ENCODE results near the gene CKMT2. TPM values are rescaled to one million over a fixed set of nuclear protein-coding genes. Genes with fewer than 3 reads are reported as not detected.
A peak's percentile ranks its signal among the peaks of the same experiment; 100 is the strongest.

Gene CKMT2
- total RNA-seq (2014; rRNA removed; shearing (Covaris generic)) = 3.4 and 8.2 TPM in 2 replicates
- polyA plus RNA-seq (2016; fragmentation: Nextera tagmentation; extraction: Ambion mirVana) = 2.1 and 2.9 TPM in 2 replicates
- long read RNA-seq, partial matches to known transcripts = 0 of 8 reads
- long read RNA-seq, other reads (novel, unspliced or antisense) = 7 of 8 reads

DNA sequence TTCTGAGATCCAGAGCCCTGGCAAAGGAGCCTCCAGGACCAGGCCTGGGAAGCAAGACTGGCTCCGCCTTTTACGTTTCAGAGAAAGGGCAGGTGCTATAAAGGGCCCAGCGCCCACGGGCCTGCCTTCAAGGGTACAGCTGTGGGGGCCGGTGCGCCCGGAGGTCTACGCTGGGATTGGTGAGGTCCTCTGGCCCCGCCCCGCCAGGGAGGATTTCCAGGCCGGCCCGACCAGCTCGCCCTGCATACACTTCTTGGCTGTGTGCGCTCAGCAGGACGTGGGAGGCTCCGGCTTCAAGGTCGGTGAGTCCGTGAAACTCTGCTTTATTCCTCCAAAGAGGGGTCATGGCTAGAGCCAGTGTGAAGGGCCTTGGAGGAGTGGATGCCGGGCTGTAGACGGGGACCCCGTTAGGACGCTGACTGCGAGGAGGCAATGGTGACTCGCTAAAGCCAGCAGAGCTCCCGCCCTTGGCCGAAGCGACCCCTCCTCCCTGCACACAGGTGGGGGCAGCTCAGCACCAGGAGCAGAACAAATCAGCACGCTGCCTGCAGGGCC lies at the start of gene CKMT2:
Gene CKMT2 (plus strand): TSS at position 243 of the 555 bp plus-strand sequence. CDS start 17,811 bp downstream, outside the sequence.
- ATAC-seq = peak; percentile 96
- peak within 1 kb of the TSS; percentile 81; the same call in 1 of the 2 replicates for H3K27ac ChIP-seq (ENCODE audit: low read depth)

More for the DNA sequence above, at the start of gene CKMT2:
- H3K4me1 Mint-ChIP-seq = peaks cover 22% of the 10 kb centered on the region
- peak within 1 kb of the TSS; percentile 94; the same call in 1 of the 2 replicates for H2AFZ ChIP-seq
- peak within 1 kb of the TSS; percentile 88 for H3K4me3 Mint-ChIP-seq
- H4K20me1 ChIP-seq (replicated peaks; ENCODE audit: insufficient read depth) = no peaks in the 10 kb centered on the region; the same call in 1 of the 2 replicates
- peak; percentile 93 for DNase-seq (ENCODE audit: low spot score)
- H3K9me2 ChIP-seq (ENCODE audit: insufficient read depth) = no peaks in the 10 kb centered on the region
- H3F3A ChIP-seq (replicated peaks; ENCODE audit: low read depth) = no peaks in the 10 kb centered on the region
- no peaks in the 10 kb centered on the region for H3K36me3 ChIP-seq (ENCODE audit: insufficient read depth)
- H3K79me2 ChIP-seq (replicated peaks; ENCODE audit: insufficient read depth) = no peaks in the 10 kb centered on the region
- peak within 1 kb of the TSS; percentile 96 for H3K27ac Mint-ChIP-seq
- peaks cover 2% of the 10 kb centered on the region for H3K27me3 Mint-ChIP-seq (ENCODE audit: insufficient read depth, low read depth, poor library complexity)
- H3K9me3 Mint-ChIP-seq = no peaks in the 10 kb centered on the region
- H3K27me3 ChIP-seq (ENCODE audit: insufficient read depth) = no peaks in the 10 kb centered on the region
- H3K4me3 ChIP-seq = peak within 1 kb of the TSS; percentile 66
- peaks cover 27% of the 10 kb centered on the region; the same call in 1 of the 2 replicates for H3K4me1 ChIP-seq (ENCODE audit: insufficient read depth)
- TF ChIP-seq STAT1 (IDR thresholded peaks at IDR 0.05; ENCODE audit: unreplicated experiment) (no peak), EZH2phosphoT487 (IDR thresholded peaks at IDR 0.05; ENCODE audit: unreplicated experiment) (no peak), POLR2AphosphoS5 (IDR thresholded peaks at IDR 0.05; ENCODE audit: low read depth) (peak; percentile 85), ZNF331 (CRISPR knock-in tag; IDR thresholded peaks at IDR 0.05; ENCODE audit: low read depth) (no peak), ZNF114 (CRISPR knock-in tag; IDR thresholded peaks at IDR 0.05) (no peak), JUNB (IDR thresholded peaks at IDR 0.05; ENCODE audit: unreplicated experiment) (no peak), CREB1 (CRISPR knock-in tag; IDR thresholded peaks at IDR 0.05; ENCODE audit: low read depth) (no peak)
- TF ChIP-seq, protein P1, sequence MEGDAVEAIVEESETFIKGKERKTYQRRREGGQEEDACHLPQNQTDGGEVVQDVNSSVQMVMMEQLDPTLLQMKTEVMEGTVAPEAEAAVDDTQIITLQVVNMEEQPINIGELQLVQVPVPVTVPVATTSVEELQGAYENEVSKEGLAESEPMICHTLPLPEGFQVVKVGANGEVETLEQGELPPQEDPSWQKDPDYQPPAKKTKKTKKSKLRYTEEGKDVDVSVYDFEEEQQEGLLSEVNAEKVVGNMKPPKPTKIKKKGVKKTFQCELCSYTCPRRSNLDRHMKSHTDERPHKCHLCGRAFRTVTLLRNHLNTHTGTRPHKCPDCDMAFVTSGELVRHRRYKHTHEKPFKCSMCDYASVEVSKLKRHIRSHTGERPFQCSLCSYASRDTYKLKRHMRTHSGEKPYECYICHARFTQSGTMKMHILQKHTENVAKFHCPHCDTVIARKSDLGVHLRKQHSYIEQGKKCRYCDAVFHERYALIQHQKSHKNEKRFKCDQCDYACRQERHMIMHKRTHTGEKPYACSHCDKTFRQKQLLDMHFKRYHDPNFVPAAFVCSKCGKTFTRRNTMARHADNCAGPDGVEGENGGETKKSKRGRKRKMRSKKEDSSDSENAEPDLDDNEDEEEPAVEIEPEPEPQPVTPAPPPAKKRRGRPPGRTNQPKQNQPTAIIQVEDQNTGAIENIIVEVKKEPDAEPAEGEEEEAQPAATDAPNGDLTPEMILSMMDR (conservative IDR thresholded peaks at IDR 0.05; ENCODE audit: low read depth in 2 of 2) = peak in 1 of 2 experiments; percentile 10; a peak in 1 of 4 replicates
- TF ChIP-seq, protein P2, sequence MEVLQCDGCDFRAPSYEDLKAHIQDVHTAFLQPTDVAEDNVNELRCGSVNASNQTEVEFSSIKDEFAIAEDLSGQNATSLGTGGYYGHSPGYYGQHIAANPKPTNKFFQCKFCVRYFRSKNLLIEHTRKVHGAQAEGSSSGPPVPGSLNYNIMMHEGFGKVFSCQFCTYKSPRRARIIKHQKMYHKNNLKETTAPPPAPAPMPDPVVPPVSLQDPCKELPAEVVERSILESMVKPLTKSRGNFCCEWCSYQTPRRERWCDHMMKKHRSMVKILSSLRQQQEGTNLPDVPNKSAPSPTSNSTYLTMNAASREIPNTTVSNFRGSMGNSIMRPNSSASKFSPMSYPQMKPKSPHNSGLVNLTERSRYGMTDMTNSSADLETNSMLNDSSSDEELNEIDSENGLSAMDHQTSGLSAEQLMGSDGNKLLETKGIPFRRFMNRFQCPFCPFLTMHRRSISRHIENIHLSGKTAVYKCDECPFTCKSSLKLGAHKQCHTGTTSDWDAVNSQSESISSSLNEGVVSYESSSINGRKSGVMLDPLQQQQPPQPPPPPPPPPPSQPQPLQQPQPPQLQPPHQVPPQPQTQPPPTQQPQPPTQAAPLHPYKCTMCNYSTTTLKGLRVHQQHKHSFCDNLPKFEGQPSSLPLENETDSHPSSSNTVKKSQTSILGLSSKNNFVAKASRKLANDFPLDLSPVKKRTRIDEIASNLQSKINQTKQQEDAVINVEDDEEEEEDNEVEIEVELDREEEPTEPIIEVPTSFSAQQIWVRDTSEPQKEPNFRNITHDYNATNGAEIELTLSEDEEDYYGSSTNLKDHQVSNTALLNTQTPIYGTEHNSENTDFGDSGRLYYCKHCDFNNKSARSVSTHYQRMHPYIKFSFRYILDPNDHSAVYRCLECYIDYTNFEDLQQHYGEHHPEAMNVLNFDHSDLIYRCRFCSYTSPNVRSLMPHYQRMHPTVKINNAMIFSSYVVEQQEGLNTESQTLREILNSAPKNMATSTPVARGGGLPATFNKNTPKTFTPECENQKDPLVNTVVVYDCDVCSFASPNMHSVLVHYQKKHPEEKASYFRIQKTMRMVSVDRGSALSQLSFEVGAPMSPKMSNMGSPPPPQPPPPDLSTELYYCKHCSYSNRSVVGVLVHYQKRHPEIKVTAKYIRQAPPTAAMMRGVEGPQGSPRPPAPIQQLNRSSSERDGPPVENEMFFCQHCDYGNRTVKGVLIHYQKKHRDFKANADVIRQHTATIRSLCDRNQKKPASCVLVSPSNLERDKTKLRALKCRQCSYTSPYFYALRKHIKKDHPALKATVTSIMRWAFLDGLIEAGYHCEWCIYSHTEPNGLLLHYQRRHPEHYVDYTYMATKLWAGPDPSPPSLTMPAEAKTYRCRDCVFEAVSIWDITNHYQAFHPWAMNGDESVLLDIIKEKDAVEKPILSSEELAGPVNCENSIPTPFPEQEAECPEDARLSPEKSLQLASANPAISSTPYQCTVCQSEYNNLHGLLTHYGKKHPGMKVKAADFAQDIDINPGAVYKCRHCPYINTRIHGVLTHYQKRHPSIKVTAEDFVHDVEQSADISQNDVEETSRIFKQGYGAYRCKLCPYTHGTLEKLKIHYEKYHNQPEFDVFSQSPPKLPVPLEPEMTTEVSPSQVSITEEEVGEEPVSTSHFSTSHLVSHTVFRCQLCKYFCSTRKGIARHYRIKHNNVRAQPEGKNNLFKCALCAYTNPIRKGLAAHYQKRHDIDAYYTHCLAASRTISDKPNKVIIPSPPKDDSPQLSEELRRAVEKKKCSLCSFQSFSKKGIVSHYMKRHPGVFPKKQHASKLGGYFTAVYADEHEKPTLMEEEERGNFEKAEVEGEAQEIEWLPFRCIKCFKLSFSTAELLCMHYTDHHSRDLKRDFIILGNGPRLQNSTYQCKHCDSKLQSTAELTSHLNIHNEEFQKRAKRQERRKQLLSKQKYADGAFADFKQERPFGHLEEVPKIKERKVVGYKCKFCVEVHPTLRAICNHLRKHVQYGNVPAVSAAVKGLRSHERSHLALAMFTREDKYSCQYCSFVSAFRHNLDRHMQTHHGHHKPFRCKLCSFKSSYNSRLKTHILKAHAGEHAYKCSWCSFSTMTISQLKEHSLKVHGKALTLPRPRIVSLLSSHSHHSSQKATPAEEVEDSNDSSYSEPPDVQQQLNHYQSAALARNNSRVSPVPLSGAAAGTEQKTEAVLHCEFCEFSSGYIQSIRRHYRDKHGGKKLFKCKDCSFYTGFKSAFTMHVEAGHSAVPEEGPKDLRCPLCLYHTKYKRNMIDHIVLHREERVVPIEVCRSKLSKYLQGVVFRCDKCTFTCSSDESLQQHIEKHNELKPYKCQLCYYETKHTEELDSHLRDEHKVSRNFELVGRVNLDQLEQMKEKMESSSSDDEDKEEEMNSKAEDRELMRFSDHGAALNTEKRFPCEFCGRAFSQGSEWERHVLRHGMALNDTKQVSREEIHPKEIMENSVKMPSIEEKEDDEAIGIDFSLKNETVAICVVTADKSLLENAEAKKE (CRISPR knock-in tag; IDR thresholded peaks at IDR 0.05) = no peak
- TF ChIP-seq, protein P3, sequence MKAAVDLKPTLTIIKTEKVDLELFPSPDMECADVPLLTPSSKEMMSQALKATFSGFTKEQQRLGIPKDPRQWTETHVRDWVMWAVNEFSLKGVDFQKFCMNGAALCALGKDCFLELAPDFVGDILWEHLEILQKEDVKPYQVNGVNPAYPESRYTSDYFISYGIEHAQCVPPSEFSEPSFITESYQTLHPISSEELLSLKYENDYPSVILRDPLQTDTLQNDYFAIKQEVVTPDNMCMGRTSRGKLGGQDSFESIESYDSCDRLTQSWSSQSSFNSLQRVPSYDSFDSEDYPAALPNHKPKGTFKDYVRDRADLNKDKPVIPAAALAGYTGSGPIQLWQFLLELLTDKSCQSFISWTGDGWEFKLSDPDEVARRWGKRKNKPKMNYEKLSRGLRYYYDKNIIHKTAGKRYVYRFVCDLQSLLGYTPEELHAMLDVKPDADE (IDR thresholded peaks at IDR 0.05) = no peak
- H3K4me2 ChIP-seq = peak within 1 kb of the TSS; percentile 78
- H3K36me3 Mint-ChIP-seq (ENCODE audit: low read depth) = no peaks in the 10 kb centered on the region; the same call in 2 of the 3 replicates

All from GM23338 (cell line).